Cerebellar nuclear complex (tissue), 1 donor: Measurements from ENCODE around the gene SLIT3.
A peak's percentile ranks its signal among the peaks of the same experiment; 100 is the strongest.

Experiments used
- DNase-seq, 2 experiments: peaks; one replicate each; lab custom pipeline; 2025; lab: John Stamatoyannopoulos, UW

The SLIT3 gene

DNA sequence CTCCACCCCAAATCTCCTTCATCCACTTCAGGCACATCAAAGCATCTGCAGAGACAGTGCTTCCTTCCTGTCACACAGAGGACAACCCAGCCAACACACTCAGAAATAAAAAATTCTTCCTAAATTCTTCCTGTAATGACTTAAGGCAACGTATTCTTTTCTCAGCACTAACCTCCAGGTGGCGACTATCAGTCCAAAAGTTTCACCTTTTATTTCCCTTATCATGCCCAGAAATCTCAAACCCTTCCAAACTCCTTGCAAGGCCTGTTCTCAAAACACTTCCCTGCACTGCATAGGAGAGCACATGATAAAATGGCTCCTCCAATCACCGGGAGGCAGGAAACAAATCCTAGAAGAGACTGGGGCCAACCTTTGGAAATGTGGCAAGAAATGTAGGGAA, 35.1 kb downstream of the SLIT3 start:
- DNase-seq: no peak

- no peak for DNase-seq
Measured at GRCh38 chr5:169263591-169263990, 37.3 kb downstream of the SLIT3 start.

- DNase-seq: no peak
Measured at GRCh38 chr5:169260896-169261569, 39.9 kb downstream of the SLIT3 start.

GRCh38 chr5:169258372-169259000, 42.5 kb downstream of the SLIT3 start:
- no peak for DNase-seq

GRCh38 chr5:169256191-169256590, 44.7 kb downstream of the SLIT3 start:
- DNase-seq: no peak

- no peak for DNase-seq
Measured at GRCh38 chr5:169253071-169253470, 47.9 kb downstream of the SLIT3 start.

DNA sequence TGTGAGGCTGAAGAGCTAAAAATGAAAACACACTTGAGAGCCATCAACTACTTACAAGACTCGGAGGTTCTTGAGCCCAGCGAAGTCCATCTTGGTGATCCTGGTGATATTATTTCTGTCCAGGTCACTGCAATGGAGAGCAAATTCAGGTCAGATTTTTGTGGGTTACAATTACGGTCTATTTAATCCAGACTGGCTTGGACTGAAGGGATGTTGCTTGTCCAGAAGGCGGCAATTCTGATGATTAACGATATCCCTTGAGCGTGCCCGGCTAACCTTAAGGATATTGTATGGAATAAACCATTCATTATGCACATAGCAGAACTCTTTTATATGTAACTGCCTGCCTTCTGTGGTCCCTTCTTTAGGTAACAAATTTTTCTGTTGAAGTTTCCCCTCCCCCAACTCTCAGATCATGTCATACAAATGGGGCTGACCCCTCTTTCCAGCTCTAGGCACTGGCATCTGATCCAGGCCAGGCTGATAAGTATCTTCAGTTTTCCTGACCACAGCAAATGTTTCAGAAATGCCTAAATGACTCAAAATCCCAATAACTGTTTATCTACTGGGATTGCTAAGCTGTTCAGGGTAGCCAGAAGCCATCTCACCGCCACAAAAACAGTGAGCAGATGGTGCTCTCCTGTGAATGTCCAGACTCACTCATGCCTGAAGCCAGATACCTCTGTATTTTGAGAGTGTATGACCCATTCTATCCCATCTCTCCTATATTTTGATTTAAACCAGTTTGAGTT, 49.4 kb downstream of the SLIT3 start:
- peak; percentile 43 to 82 for DNase-seq

- no peak for DNase-seq
Measured at GRCh38 chr5:169250887-169251286, 50.1 kb downstream of the SLIT3 start.

GRCh38 chr5:169248996-169249395, 51.9 kb downstream of the SLIT3 start:
- no peak for DNase-seq

GRCh38 chr5:169248550-169248949, 52.4 kb downstream of the SLIT3 start:
- no peak for DNase-seq

DNA sequence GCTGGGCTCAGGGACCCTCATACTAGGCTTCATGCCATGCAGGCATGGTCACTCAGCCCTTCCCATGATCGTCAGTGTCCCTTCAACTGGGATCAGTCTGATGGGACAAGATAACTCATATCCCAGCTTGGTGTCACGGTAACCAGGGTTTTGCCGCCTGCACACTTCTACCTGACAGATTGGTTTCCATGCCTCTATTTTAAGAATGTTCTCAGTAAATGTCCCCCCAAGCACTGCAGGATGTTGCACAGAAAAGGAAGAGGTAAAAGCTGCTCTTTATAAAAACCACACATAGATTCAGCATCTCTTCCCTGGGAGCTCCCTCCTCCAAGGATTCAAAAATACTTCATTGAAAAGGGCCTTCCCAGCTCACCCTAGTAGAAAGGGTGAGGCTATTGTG, 56.1 kb downstream of the SLIT3 start:
- no peak for DNase-seq

GRCh38 chr5:169243651-169244422, 57.1 kb downstream of the SLIT3 start:
- no peak for DNase-seq

GRCh38 chr5:169242849-169243186, 58.1 kb downstream of the SLIT3 start:
- DNase-seq: no peak

- no peak for DNase-seq
Measured at GRCh38 chr5:169242175-169242848, 58.6 kb downstream of the SLIT3 start.

GRCh38 chr5:169229342-169229892, 71.5 kb downstream of the SLIT3 start:
- no peak for DNase-seq

- no peak for DNase-seq
Measured at GRCh38 chr5:169226895-169227294, 74.0 kb downstream of the SLIT3 start.

- DNase-seq: no peak
Measured at GRCh38 chr5:169225830-169226356, 75.0 kb downstream of the SLIT3 start.

DNA sequence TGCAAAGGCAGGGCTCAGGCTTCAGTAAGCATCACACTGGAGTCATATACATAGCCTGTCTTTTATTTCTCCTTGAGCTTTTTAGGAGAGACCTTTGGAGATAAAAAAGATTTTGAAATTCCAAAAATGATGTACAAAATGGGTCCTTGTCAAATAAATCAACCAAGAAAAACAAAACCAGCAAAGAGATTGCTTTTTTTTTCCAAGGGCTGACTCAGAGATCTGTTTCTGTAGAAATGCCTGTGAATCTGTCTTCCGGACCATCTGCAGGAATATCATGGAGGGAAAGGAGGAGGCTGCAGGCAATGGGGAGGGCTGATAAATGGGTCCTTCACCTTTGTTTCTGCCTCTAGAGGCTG, 77.4 kb downstream of the SLIT3 start:
- DNase-seq: peak in 1 of 2 experiments; percentile 6

GRCh38 chr5:169222934-169223594, 77.9 kb downstream of the SLIT3 start:
- DNase-seq: no peak

DNA sequence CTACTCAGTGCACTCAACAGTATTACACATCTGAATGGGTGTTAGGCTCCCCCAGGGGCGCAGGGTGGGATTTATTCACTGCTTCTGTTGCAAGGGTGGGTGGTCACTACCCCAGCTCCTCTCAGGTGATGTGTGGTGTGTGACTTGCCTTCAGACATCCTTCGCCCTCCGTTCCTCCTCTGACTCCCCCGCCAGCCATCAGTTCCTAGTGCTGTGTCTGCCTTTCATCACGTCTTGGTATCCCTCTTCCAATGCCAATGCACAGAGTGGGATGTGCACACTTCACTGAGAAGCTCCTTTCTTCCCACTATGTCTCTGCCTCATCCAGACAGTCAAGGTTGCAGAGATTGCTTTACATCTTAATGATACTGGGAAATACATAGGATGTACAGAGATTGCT, 79.4 kb downstream of the SLIT3 start:
- DNase-seq: no peak

- no peak for DNase-seq
Measured at GRCh38 chr5:169219961-169220360, 81.0 kb downstream of the SLIT3 start.
